Activated naive CD4-positive, alpha-beta T cell treated with anti-CD3 and anti-CD28 coated beads for 36 hours (primary cell): Measurements from ENCODE around the gene PTPRN2. TPM values are rescaled to one million over a fixed set of nuclear protein-coding genes. Genes with fewer than 3 reads are reported as not detected.

Experiments
- CTCF ChIA-PET: fragments of 350-600 bp; sonication (Branson Sonifier 250); formaldehyde crosslinking; loops from one replicate; lab custom pipeline; 2021; ENCODE audit warnings: antibody characterized with exemption; lab: Charles Lee
- DNase-seq: peaks from one replicate; pipeline ENCODE4 v3.0.0-alpha.2; 2020
- H3K27ac Mint-ChIP-seq: one replicate; pipeline ENCODE4 v1.8.0; 2021; ENCODE audit warnings: mild to moderate bottlenecking, mixed read lengths
- H3K27me3 Mint-ChIP-seq: one replicate; pipeline ENCODE4 v1.8.0; 2021; ENCODE audit warnings: low read depth, mixed read lengths
- H3K36me3 Mint-ChIP-seq: one replicate; pipeline ENCODE4 v1.8.0; 2021; ENCODE audit warnings: low read depth, mixed read lengths
- H3K4me1 Mint-ChIP-seq: one replicate; pipeline ENCODE4 v1.8.0; 2021; ENCODE audit warnings: low read depth, mixed read lengths
- H3K4me3 Mint-ChIP-seq: one replicate; pipeline ENCODE4 v1.8.0; 2021; ENCODE audit warnings: mild to moderate bottlenecking, moderate library complexity, mixed read lengths
- H3K9me3 Mint-ChIP-seq: one replicate; pipeline ENCODE4 v1.8.0; 2021; ENCODE audit warnings: mixed read lengths
- intact Hi-C: fragments of 100-400 bp; cut with micrococcal nuclease; formaldehyde crosslinking; loops from one replicate; pipeline ENCODE4 v1.15.1; 2023
- total RNA-seq, 2 experiments: library from RNA; stranded (reverse); gene quantifications; one replicate each; pipeline ENCODE4 v1.2.3, GENCODE V29; 2021

PTPRN2 gene
- total RNA-seq, 2 experiments from 2014 or later: 0.54 to 0.62 TPM

GRCh38 chr7:157759246-157759805 is 828.3 kb downstream of the PTPRN2 start:
- CTCF ChIA-PET: no interaction called here
- no peaks in the 10 kb centered on the region for H3K27me3 Mint-ChIP-seq
- peaks cover 4% of the 10 kb centered on the region for H3K4me1 Mint-ChIP-seq
- H3K36me3 Mint-ChIP-seq: no peaks in the 10 kb centered on the region
- H3K4me3 Mint-ChIP-seq: no peak overlapping the region
- DNase-seq: no peak
- H3K9me3 Mint-ChIP-seq: peaks cover 1% of the 10 kb centered on the region
- intact Hi-C loops: no loop called here
- H3K27ac Mint-ChIP-seq: no peak overlapping the region

GRCh38 chr7:157758468-157759245 is 829.0 kb downstream of the PTPRN2 start:
- Mint-ChIP-seq H3K36me3 (no peaks in the 10 kb centered on the region), H3K27ac (no peak overlapping the region), H3K27me3 (no peaks in the 10 kb centered on the region), H3K4me1 (peaks cover 4% of the 10 kb centered on the region), H3K9me3 (no peaks in the 10 kb centered on the region), H3K4me3 (no peak overlapping the region)
- intact Hi-C loops: no loop called here
- DNase-seq: no peak
- CTCF ChIA-PET: no interaction called here

- intact Hi-C loops: no loop called here
- no peaks in the 10 kb centered on the region for H3K27me3 Mint-ChIP-seq
- H3K9me3 Mint-ChIP-seq: no peaks in the 10 kb centered on the region
- H3K27ac Mint-ChIP-seq: no peak overlapping the region
- H3K4me3 Mint-ChIP-seq: no peak overlapping the region
- DNase-seq: no peak
- CTCF ChIA-PET: no interaction called here
- H3K4me1 Mint-ChIP-seq: peaks cover 4% of the 10 kb centered on the region
- H3K36me3 Mint-ChIP-seq: no peaks in the 10 kb centered on the region
Measured at GRCh38 chr7:157757776-157758467, 829.7 kb downstream of the PTPRN2 start.

- intact Hi-C loops: no loop called here
- H3K27me3 Mint-ChIP-seq: no peaks in the 10 kb centered on the region
- H3K9me3 Mint-ChIP-seq: no peaks in the 10 kb centered on the region
- CTCF ChIA-PET: no interaction called here
- H3K4me1 Mint-ChIP-seq: peaks cover 4% of the 10 kb centered on the region
- no peak overlapping the region for H3K4me3 Mint-ChIP-seq
- DNase-seq: no peak
- H3K27ac Mint-ChIP-seq: no peak overlapping the region
- H3K36me3 Mint-ChIP-seq: no peaks in the 10 kb centered on the region
Measured at GRCh38 chr7:157757211-157757610, 830.4 kb downstream of the PTPRN2 start.

- CTCF ChIA-PET: no interaction called here
- H3K27ac Mint-ChIP-seq: no peak overlapping the region
- intact Hi-C loops: no loop called here
Measured at GRCh38 chr7:157755741-157756140, 831.9 kb downstream of the PTPRN2 start.

GRCh38 chr7:157754416-157754790 is 833.2 kb downstream of the PTPRN2 start:
- no peaks in the 10 kb centered on the region for H3K27me3 Mint-ChIP-seq
- H3K27ac Mint-ChIP-seq: no peak overlapping the region
- no peaks in the 10 kb centered on the region for H3K4me1 Mint-ChIP-seq
- CTCF ChIA-PET: no interaction called here
- intact Hi-C loops: no loop called here
- no peak for DNase-seq
- no peak overlapping the region for H3K4me3 Mint-ChIP-seq
- no peaks in the 10 kb centered on the region for H3K9me3 Mint-ChIP-seq
- H3K36me3 Mint-ChIP-seq: no peaks in the 10 kb centered on the region

More at GRCh38 chr7:157755741-157756140, 831.9 kb downstream of the PTPRN2 start:
- no peak overlapping the region for H3K4me3 Mint-ChIP-seq
- no peaks in the 10 kb centered on the region for H3K36me3 Mint-ChIP-seq
- H3K4me1 Mint-ChIP-seq: peaks cover 4% of the 10 kb centered on the region
- no peaks in the 10 kb centered on the region for H3K9me3 Mint-ChIP-seq
- H3K27me3 Mint-ChIP-seq: no peaks in the 10 kb centered on the region
- DNase-seq: no peak

GRCh38 chr7:157753713-157754415 is 833.8 kb downstream of the PTPRN2 start:
- DNase-seq: no peak
- CTCF ChIA-PET: no interaction called here
- intact Hi-C loops: no loop called here
- Mint-ChIP-seq H3K36me3 (no peaks in the 10 kb centered on the region), H3K27ac (no peak overlapping the region), H3K4me1 (no peaks in the 10 kb centered on the region), H3K4me3 (no peak overlapping the region), H3K9me3 (no peaks in the 10 kb centered on the region), H3K27me3 (no peaks in the 10 kb centered on the region)

- no peaks in the 10 kb centered on the region for H3K27me3 Mint-ChIP-seq
- intact Hi-C loops: no loop called here
- DNase-seq: no peak
- no peaks in the 10 kb centered on the region for H3K9me3 Mint-ChIP-seq
- H3K36me3 Mint-ChIP-seq: no peaks in the 10 kb centered on the region
- CTCF ChIA-PET: no interaction called here
- H3K27ac Mint-ChIP-seq: no peak overlapping the region
- no peak overlapping the region for H3K4me3 Mint-ChIP-seq
- H3K4me1 Mint-ChIP-seq: no peaks in the 10 kb centered on the region
Measured at GRCh38 chr7:157752832-157753291, 834.8 kb downstream of the PTPRN2 start.

GRCh38 chr7:157751951-157752673 is 835.5 kb downstream of the PTPRN2 start:
- H3K4me3 Mint-ChIP-seq: no peak overlapping the region
- CTCF ChIA-PET: no interaction called here
- no peaks in the 10 kb centered on the region for H3K27me3 Mint-ChIP-seq
- H3K36me3 Mint-ChIP-seq: no peaks in the 10 kb centered on the region
- no peak for DNase-seq
- no peaks in the 10 kb centered on the region for H3K4me1 Mint-ChIP-seq
- intact Hi-C loops: no loop called here
- H3K9me3 Mint-ChIP-seq: no peaks in the 10 kb centered on the region
- H3K27ac Mint-ChIP-seq: no peak overlapping the region

- Mint-ChIP-seq H3K36me3 (no peaks in the 10 kb centered on the region), H3K4me3 (no peak overlapping the region), H3K27ac (no peak overlapping the region), H3K27me3 (no peaks in the 10 kb centered on the region), H3K9me3 (no peaks in the 10 kb centered on the region), H3K4me1 (no peaks in the 10 kb centered on the region)
- intact Hi-C loops: no loop called here
- DNase-seq: no peak
- CTCF ChIA-PET: interaction anchor here (0.8 kb wide), 1 partner anchor 87 kb away, joined by 3 read pairs; no protein-coding TSS in a partner anchor
Measured at GRCh38 chr7:157751406-157751805, 836.2 kb downstream of the PTPRN2 start.

- Mint-ChIP-seq H3K27me3 (no peaks in the 10 kb centered on the region), H3K27ac (no peak overlapping the region), H3K9me3 (no peaks in the 10 kb centered on the region), H3K4me3 (no peak overlapping the region), H3K4me1 (no peaks in the 10 kb centered on the region), H3K36me3 (no peaks in the 10 kb centered on the region)
- intact Hi-C loops: no loop called here
- DNase-seq: no peak
- CTCF ChIA-PET: no interaction called here
Measured at GRCh38 chr7:157750291-157750690, 837.3 kb downstream of the PTPRN2 start.
